Gastrocnemius medialis (tissue), 4 donors: ENCODE data around the gene CDS2.

Experiments
- CTCF ChIP-seq, 5 experiments: fragments of 450-650 bp in 3 of 5; fragments of 200-600 bp in 2 of 5; sonication (generic) in 2 of 5; IDR thresholded peaks in 4 of 5; conservative IDR thresholded peaks in 1 of 5; 1 replicate in 4 of 5; 2 replicates in 1 of 5; pipeline ENCODE4 v1.5.1; 2016 to 2019; ENCODE audit warnings: antibody characterized with exemption in 5 of 5, mild to moderate bottlenecking in 3 of 5, moderate library complexity in 3 of 5
- POLR2A ChIP-seq, 2 donors: fragments of 450-650 bp; IDR thresholded peaks; one replicate each; pipeline ENCODE4 v1.6.1; 2017; ENCODE audit warnings: antibody characterized with exemption in 2 of 2, mild to moderate bottlenecking in 2 of 2, moderate library complexity in 2 of 2

GRCh38 chr20:5188736-5189135 is 61.9 kb downstream of the CDS2 start:
- no peak for TF ChIP-seq CTCF (IDR thresholded peaks at IDR 0.05 in 4 of 5, conservative IDR thresholded peaks at IDR 0.05 in 1 of 5)
- no peak for TF ChIP-seq POLR2A (IDR thresholded peaks at IDR 0.05)
